NCI-H748 (cell line): ENCODE measurements around the gene KRT6A.

Experiments
- DNase-seq: peaks from one replicate; lab custom pipeline; 2025; ENCODE audit not compliant: unreplicated experiment; lab: John Stamatoyannopoulos, UW

Gene KRT6A

GRCh38 chr12:52493172-52493571 lies at the start of gene KRT6A:
KRT6A (minus strand) TSS chr12:52493257; CDS start chr12:52493188, 69 bp downstream.
- no peak for DNase-seq

GRCh38 chr12:52542157-52542556 lies 49.1 kb upstream of the KRT6A start:
- DNase-seq, result no peak

- DNase-seq, result no peak
These were observed 48.7 kb upstream of the KRT6A start for GRCh38 chr12:52541709-52542108.

GRCh38 chr12:52540531-52540930 lies 47.5 kb upstream of the KRT6A start:
- DNase-seq, result no peak

- DNase-seq, result no peak
These were observed 46.7 kb upstream of the KRT6A start for GRCh38 chr12:52539821-52540173.

GRCh38 chr12:52539083-52539820 lies 46.2 kb upstream of the KRT6A start:
- DNase-seq, result peak; percentile 79

- DNase-seq, result no peak
These were observed 44.0 kb upstream of the KRT6A start for GRCh38 chr12:52537101-52537500.

GRCh38 chr12:52535574-52535973 lies 42.5 kb upstream of the KRT6A start:
- DNase-seq, result no peak

GRCh38 chr12:52534482-52534881 lies 41.4 kb upstream of the KRT6A start:
- peak; percentile 19 for DNase-seq

GRCh38 chr12:52533686-52534470 lies 40.8 kb upstream of the KRT6A start:
- DNase-seq, result no peak

GRCh38 chr12:52532636-52533035 lies 39.6 kb upstream of the KRT6A start:
- DNase-seq, result no peak

- DNase-seq, result no peak
These were observed 38.7 kb upstream of the KRT6A start for GRCh38 chr12:52531566-52532300.

GRCh38 chr12:52530905-52531304 lies 37.8 kb upstream of the KRT6A start:
- no peak for DNase-seq

GRCh38 chr12:52530366-52530765 lies 37.3 kb upstream of the KRT6A start:
- DNase-seq, result peak; percentile 14

- no peak for DNase-seq
These were observed 36.8 kb upstream of the KRT6A start for GRCh38 chr12:52529846-52530245.

- no peak for DNase-seq
These were observed 36.4 kb upstream of the KRT6A start for GRCh38 chr12:52529417-52529816.

GRCh38 chr12:52528641-52529143 lies 35.6 kb upstream of the KRT6A start:
- DNase-seq, result no peak

- no peak for DNase-seq
These were observed 34.2 kb upstream of the KRT6A start for GRCh38 chr12:52527121-52527800.

GRCh38 chr12:52526511-52526951 lies 33.5 kb upstream of the KRT6A start:
- no peak for DNase-seq

- no peak for DNase-seq
These were observed 32.8 kb upstream of the KRT6A start for GRCh38 chr12:52525661-52526499.
